ENCODE data around the gene TAS2R60. TPM values are rescaled to one million over a fixed set of nuclear protein-coding genes. Genes with fewer than 3 reads are reported as not detected.

TAS2R60 gene
- total and polyA plus RNA-seq, 3 donors from 2014 or later = not detected

- Histone ChIP-seq H3K9me3 (no peaks in the 10 kb centered on the region), H3K36me3 (ENCODE audit: low read depth, missing control alignments) (no peaks in the 10 kb centered on the region), H3K4me1 (no peaks in the 10 kb centered on the region), H3K27me3 (no peaks in the 10 kb centered on the region), H3K27ac (no peak overlapping the region), H3K4me3 (no peak overlapping the region)
- intact Hi-C loops (cut with DNase I; ENCODE audit: low total_unique reads) = no loop called here
- no peak for DNase-seq
- 90 to 93% methylated on average over 2 of the region's 2 CpGs for WGBS, 2 donors
- TF ChIP-seq POLR2A (IDR thresholded peaks at IDR 0.05) = no peak
- TF ChIP-seq CTCF (IDR thresholded peaks at IDR 0.05) = no peak
Observed at GRCh38 chr7:143439866-143440265, 3.4 kb upstream of the TAS2R60 start.

- TF ChIP-seq CTCF (IDR thresholded peaks at IDR 0.05) (no peak), POLR2A (IDR thresholded peaks at IDR 0.05) (no peak)
- no peaks in the 10 kb centered on the region for H3K4me1 ChIP-seq
- intact Hi-C loops (cut with DNase I; ENCODE audit: low total_unique reads) = no loop called here
- H3K4me3 ChIP-seq = no peak overlapping the region
- no peaks in the 10 kb centered on the region for H3K27me3 ChIP-seq
- H3K9me3 ChIP-seq = no peaks in the 10 kb centered on the region
- no peaks in the 10 kb centered on the region for H3K36me3 ChIP-seq (ENCODE audit: low read depth, missing control alignments)
- no peak overlapping the region for H3K27ac ChIP-seq
- no peak for DNase-seq
- WGBS, 2 donors = 86 to 95% methylated on average over 6 of the region's 6 CpGs
Observed at GRCh38 chr7:143444063-143444782, 970 bp downstream of the TAS2R60 start.

- no peak for DNase-seq
Observed at GRCh38 chr7:143444785-143445184, 1.5 kb downstream of the TAS2R60 start.

GRCh38 chr7:143447466-143447865 is 4.2 kb downstream of the TAS2R60 start:
- whole genome bisulfite sequencing, 2 donors = 65 to 80% methylated on average over 3 of the region's 3 CpGs
- DNase-seq = no peak
- no peak overlapping the region for H3K27ac ChIP-seq
- H3K27me3 ChIP-seq = no peaks in the 10 kb centered on the region
- TF ChIP-seq CTCF (IDR thresholded peaks at IDR 0.05) = no peak
- no peak for TF ChIP-seq POLR2A (IDR thresholded peaks at IDR 0.05)
- no peak overlapping the region for H3K4me3 ChIP-seq
- H3K36me3 ChIP-seq (ENCODE audit: low read depth, missing control alignments) = no peaks in the 10 kb centered on the region
- no peaks in the 10 kb centered on the region for H3K9me3 ChIP-seq
- no peaks in the 10 kb centered on the region for H3K4me1 ChIP-seq
- intact Hi-C loops (cut with DNase I; ENCODE audit: low total_unique reads) = no loop called here

More at GRCh38 chr7:143444785-143445184, 1.5 kb downstream of the TAS2R60 start:
- Histone ChIP-seq H3K9me3 (no peaks in the 10 kb centered on the region), H3K27me3 (no peaks in the 10 kb centered on the region), H3K4me1 (no peaks in the 10 kb centered on the region), H3K27ac (no peak overlapping the region), H3K4me3 (no peak overlapping the region), H3K36me3 (ENCODE audit: low read depth, missing control alignments) (no peaks in the 10 kb centered on the region)
- intact Hi-C loops (cut with DNase I; ENCODE audit: low total_unique reads) = no loop called here
- 92 to 100% methylated on average over 1 of the region's 1 CpG for WGBS, 2 donors
- TF ChIP-seq CTCF (IDR thresholded peaks at IDR 0.05) = no peak
- TF ChIP-seq POLR2A (IDR thresholded peaks at IDR 0.05) = no peak

- 88 to 90% methylated on average over 5 of the region's 5 CpGs for WGBS, 2 donors
- DNase-seq = no peak
- H3K27me3 ChIP-seq = no peaks in the 10 kb centered on the region
- H3K9me3 ChIP-seq = no peaks in the 10 kb centered on the region
- H3K4me1 ChIP-seq = no peaks in the 10 kb centered on the region
- H3K27ac ChIP-seq = no peak overlapping the region
- intact Hi-C loops (cut with DNase I; ENCODE audit: low total_unique reads) = no loop called here
- no peak for TF ChIP-seq POLR2A (IDR thresholded peaks at IDR 0.05)
- TF ChIP-seq CTCF (IDR thresholded peaks at IDR 0.05) = no peak
- no peaks in the 10 kb centered on the region for H3K36me3 ChIP-seq (ENCODE audit: low read depth, missing control alignments)
- no peak overlapping the region for H3K4me3 ChIP-seq
Observed at GRCh38 chr7:143448429-143448828, 5.2 kb downstream of the TAS2R60 start.

Measured in testis (tissue), 3 donors.